A549 (cell line): Measurements from ENCODE around the gene CUX1.

Source experiments
- BCL3 ChIP-seq: fragments of >200 bp; sonication (Bioruptor Twin); formaldehyde crosslinking; IDR thresholded peaks from 3 replicates; pipeline ENCODE4 v1.6.1; 2016
- CTCF ChIP-seq: fragments of >200 bp; sonication (Bioruptor Twin); formaldehyde crosslinking; IDR thresholded peaks from 3 replicates; pipeline ENCODE4 v1.5.1; 2016
- EP300 ChIP-seq, 2 experiments: fragments of >200 bp; sonication (Bioruptor Twin); formaldehyde crosslinking; IDR thresholded peaks; 2 replicates in 1 of 2; 3 replicates in 1 of 2; pipeline ENCODE4 v1.6.1; 2016 to 2017
- PHF8 ChIP-seq: fragments of 200-600 bp; sonication (generic); IDR thresholded peaks from 2 replicates; pipeline ENCODE4 v1.6.1; 2016; ENCODE audit warnings: low read depth, mild to moderate bottlenecking, antibody characterized with exemption, moderate library complexity, borderline replicate concordance
- POLR2A ChIP-seq: IDR thresholded peaks from 2 replicates; pipeline ENCODE4 v1.6.1; 2012; ENCODE audit warnings: mild to moderate bottlenecking, low read length
- REST ChIP-seq: fragments of 200-600 bp; sonication (generic); IDR thresholded peaks from 2 replicates; pipeline ENCODE4 v1.6.1; 2016; ENCODE audit warnings: antibody characterized with exemption, mild to moderate bottlenecking, moderate library complexity
- ZSCAN20 ChIP-seq: fragments of 250-450 bp; sonication (Bioruptor Pico); IDR thresholded peaks from 2 replicates; pipeline ENCODE4 v1.8.0; 2022; ENCODE audit warnings: mild to moderate bottlenecking, moderate library complexity

GRCh38 chr7:102005933-102006480 lies 188.6 kb downstream of the CUX1 start:
- TF ChIP-seq CTCF (no peak), REST (no peak), POLR2A (no peak), ZSCAN20 (CRISPR knock-in tag) (no peak), EP300 (IDR thresholded peaks at IDR 0.05) (no peak), PHF8 (no peak), BCL3 (no peak)
